ENCODE data around the gene SETSIP.

DNA sequence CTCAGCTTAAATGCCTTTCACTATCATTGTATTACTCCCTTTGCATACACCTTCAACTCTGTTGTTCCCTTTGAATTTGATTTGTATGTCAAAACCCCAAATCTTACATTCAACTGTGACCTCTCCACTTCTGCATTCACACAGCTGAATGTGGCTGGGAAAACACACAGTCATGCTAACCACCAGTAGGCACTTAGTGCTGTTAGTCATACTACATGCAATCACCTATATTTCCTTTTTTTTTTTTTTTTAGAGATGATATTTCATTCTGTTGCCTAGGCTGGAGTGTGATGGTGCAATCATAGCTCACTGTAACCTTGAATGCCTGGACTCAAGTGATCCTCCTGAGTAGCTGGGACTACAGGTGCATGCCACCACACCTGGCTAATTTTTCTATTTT, 21.1 kb upstream of the SETSIP start:
- TF ChIP-seq EZH2 (IDR thresholded peaks at IDR 0.05; ENCODE audit: low read length): no peak
- TF ChIP-seq, protein P1, sequence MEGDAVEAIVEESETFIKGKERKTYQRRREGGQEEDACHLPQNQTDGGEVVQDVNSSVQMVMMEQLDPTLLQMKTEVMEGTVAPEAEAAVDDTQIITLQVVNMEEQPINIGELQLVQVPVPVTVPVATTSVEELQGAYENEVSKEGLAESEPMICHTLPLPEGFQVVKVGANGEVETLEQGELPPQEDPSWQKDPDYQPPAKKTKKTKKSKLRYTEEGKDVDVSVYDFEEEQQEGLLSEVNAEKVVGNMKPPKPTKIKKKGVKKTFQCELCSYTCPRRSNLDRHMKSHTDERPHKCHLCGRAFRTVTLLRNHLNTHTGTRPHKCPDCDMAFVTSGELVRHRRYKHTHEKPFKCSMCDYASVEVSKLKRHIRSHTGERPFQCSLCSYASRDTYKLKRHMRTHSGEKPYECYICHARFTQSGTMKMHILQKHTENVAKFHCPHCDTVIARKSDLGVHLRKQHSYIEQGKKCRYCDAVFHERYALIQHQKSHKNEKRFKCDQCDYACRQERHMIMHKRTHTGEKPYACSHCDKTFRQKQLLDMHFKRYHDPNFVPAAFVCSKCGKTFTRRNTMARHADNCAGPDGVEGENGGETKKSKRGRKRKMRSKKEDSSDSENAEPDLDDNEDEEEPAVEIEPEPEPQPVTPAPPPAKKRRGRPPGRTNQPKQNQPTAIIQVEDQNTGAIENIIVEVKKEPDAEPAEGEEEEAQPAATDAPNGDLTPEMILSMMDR (optimal IDR thresholded peaks at IDR 0.05 in 1 of 3, IDR thresholded peaks at IDR 0.05 in 1 of 3, conservative IDR thresholded peaks at IDR 0.05 in 1 of 3; ENCODE audit: extremely low read depth in 1 of 3, insufficient read depth in 2 of 3, low read length in 3 of 3): no peak

Data from keratinocyte (primary cell).